GM06990 (cell line): Measurements from ENCODE around the gene VPS37D.
"Not testable (repeated sequence)": the region's sequence is repeated elsewhere in the genome, so short reads cannot be mapped to it uniquely, and the experiment has no call there.

Experiments used
- DNase-seq: peaks from one replicate; pipeline ENCODE4 v3.0.0-alpha.2; 2011; ENCODE audit not compliant: insufficient read length; ENCODE audit errors: extremely low read depth
- H3K27me3 ChIP-seq: replicated peaks from 2 replicates; pipeline ENCODE4 v1.6.0; 2011; ENCODE audit warnings: low read length; ENCODE audit not compliant: control insufficient read depth, insufficient read depth
- H3K36me3 ChIP-seq: 2 replicates; pipeline ENCODE4 v1.5.1; 2011; ENCODE audit warnings: low read length; ENCODE audit not compliant: control insufficient read depth, insufficient read depth
- H3K4me3 ChIP-seq: replicated peaks from 2 replicates; pipeline ENCODE4 v1.5.1; 2011; ENCODE audit warnings: low read depth, mild to moderate bottlenecking, control low read depth, low read length
- TF ChIP-seq, protein P1 (sequence below): IDR thresholded peaks from 2 replicates; pipeline ENCODE4 v1.5.1; 2011; ENCODE audit warnings: low read length, control low read depth, mild to moderate bottlenecking, inconsistent platforms; ENCODE audit not compliant: insufficient read depth, poor library complexity, severe bottlenecking

Gene VPS37D, protein sequence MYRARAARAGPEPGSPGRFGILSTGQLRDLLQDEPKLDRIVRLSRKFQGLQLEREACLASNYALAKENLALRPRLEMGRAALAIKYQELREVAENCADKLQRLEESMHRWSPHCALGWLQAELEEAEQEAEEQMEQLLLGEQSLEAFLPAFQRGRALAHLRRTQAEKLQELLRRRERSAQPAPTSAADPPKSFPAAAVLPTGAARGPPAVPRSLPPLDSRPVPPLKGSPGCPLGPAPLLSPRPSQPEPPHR

DNA sequence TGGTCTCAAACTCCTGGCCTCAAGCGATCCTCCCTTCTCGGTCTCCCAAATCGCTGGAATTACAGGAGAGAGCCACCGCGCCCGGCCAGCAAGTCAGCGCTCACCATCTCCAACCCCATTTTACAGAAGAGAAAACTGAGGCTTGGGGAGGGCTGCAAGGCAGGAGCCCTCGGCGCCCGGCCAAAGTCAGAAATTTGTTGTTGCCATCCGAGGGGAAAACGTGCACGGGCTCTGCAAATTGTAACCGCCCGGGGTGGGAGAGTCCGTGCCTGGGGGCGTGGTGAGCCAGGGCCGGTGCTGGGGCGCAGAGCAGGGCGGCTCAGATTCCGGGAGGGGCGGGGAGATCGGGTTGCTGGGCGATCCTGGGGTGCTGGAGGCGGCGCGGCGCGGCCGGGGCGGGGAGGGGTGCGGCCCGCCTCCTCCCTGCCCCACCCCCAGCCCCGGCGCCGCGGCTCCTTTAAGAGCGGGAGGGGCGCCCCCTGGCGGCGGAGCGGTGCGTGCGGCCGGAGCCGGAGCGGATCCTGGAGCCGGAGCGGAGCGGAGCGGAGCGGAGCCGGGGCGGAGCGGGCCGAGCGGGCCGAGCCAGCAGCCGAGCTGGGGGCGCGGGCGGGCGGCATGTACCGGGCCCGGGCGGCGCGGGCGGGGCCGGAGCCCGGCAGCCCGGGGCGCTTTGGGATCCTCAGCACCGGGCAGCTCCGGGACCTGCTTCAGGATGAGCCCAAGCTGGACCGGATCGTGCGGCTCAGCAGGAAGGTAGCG, at the start of gene VPS37D:
Gene VPS37D (plus strand): TSS at position 488 of the 759 bp plus-strand sequence. CDS start 128 bp downstream, at position 616.
- peak within 1 kb of the TSS; percentile 55 for H3K4me3 ChIP-seq
- TF ChIP-seq, protein P1, sequence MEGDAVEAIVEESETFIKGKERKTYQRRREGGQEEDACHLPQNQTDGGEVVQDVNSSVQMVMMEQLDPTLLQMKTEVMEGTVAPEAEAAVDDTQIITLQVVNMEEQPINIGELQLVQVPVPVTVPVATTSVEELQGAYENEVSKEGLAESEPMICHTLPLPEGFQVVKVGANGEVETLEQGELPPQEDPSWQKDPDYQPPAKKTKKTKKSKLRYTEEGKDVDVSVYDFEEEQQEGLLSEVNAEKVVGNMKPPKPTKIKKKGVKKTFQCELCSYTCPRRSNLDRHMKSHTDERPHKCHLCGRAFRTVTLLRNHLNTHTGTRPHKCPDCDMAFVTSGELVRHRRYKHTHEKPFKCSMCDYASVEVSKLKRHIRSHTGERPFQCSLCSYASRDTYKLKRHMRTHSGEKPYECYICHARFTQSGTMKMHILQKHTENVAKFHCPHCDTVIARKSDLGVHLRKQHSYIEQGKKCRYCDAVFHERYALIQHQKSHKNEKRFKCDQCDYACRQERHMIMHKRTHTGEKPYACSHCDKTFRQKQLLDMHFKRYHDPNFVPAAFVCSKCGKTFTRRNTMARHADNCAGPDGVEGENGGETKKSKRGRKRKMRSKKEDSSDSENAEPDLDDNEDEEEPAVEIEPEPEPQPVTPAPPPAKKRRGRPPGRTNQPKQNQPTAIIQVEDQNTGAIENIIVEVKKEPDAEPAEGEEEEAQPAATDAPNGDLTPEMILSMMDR, result peak; percentile 48
- no peaks in the 10 kb centered on the region for H3K27me3 ChIP-seq

DNA sequence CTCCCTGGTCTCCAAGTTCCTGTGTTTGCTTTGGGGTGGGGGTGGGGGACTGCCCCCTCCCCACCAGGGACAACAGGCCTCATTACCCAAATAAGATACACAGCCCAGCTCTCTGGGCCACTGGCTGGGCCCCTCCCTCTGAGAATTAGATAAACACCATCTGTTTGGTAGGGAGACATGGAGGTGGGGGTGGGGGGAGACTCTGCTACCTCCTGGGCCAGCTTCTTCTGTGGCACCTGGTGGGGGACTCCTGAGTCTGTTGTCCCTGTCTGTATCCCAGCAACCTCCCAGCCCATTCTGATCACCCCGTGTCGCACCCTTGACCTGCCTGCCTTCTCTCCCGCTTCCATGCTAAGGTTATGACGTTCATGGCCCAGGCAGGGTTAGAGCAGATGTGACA, 49.1 kb upstream of the VPS37D start:
- H3K27me3 ChIP-seq, result peaks cover 2% of the 10 kb centered on the region
- H3K4me3 ChIP-seq, result no peak overlapping the region
- TF ChIP-seq, protein P1, result no peak
- no peak for DNase-seq
- no peaks in the 10 kb centered on the region for H3K36me3 ChIP-seq

More for the DNA sequence above, at the start of gene VPS37D:
- DNase-seq, result peak; percentile 90
- no peaks in the 10 kb centered on the region for H3K36me3 ChIP-seq

DNA sequence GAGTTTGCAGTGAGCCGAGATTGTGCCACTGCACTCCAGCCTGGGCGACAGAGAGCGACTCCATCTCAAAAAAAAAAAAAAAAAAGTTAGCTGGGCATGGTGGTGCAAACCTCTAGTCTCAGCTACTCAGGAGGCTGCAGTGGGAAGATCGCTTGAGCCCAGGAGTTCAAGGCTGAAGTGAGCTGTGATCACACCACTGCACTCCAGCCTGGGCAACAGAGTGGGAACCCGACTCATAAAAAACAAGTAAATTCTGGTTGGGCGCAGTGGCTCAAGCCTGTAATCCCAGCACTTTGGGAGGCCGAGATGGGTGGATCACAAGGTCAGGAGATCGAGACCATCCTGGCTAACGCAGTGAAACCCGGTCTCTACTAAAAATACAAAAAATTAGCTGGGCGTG, 48.2 kb upstream of the VPS37D start:
- DNase-seq, H3K36me3 ChIP-seq, H3K27me3 ChIP-seq, H3K4me3 ChIP-seq: not testable (repeated sequence)

DNA sequence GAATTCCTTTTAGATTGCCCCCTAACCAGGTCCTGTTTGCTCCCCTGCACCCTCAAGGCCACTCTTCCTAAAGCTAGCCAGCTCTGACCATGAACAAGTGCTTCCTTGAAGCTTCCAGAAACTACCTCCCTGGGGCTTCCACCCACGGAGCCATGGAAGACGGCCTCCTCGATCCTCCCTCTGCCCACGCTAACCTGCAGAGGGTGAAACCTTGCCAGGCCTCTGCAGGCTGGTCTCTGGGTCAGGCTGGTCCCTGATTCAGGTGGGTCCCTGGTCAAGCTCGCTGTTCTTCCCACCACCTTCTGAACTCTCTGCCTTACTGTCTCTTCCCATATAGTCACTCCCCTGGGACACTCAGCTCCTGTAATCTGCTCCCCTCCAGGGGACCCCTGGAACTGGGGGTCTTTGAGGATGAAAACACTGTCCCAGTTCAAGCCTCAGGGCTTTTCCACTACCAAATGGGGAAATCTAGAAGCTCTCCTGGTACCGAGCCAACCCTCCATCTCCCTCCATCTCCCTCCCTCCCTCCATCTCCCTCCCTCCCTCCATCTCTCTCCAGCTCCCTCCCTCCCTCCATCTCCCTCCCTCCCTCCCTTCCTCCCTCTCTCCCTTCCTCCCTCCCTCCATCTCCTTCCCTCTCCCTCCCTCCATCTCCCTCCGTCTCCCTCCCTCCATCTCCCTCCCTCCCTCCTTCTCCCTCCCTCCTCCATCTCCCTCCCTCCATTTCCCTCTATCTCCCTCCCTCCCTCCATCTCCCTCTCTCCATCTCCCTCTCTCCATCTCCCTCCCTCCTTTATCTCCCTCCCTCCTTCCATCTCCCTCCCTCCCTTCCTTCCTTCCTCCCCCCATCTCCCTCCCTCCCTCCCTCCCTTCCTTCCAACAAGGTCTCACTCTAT, 46.2 kb upstream of the VPS37D start:
- Histone ChIP-seq H3K4me3 (no peak overlapping the region), H3K27me3 (peaks cover 2% of the 10 kb centered on the region)
- TF ChIP-seq, protein P1, result no peak

DNA sequence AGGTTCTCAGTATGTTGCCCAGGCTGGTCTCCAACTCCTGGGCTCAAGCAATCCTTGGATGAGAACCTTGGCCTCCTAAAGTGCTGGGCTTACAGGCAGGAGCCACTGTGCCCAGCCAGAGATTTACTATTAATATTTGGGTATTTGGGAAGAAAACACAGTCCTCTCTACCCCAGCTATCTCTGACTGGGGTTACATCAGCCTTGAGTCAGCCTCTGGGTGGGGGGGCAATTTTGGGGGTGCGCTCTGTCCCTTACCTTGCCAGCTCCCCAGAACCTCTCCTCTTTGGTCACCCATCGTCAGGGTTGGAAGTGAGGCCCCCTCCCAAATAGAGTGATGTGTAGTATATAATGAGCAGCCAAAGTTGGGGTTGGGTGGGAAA, 45.1 kb upstream of the VPS37D start:
- Histone ChIP-seq H3K27me3 (peaks cover 2% of the 10 kb centered on the region), H3K4me3 (no peak overlapping the region), H3K36me3 (no peaks in the 10 kb centered on the region)
- TF ChIP-seq, protein P1, result no peak
- DNase-seq, result no peak

More for the DNA sequence above, 46.2 kb upstream of the VPS37D start:
- no peaks in the 10 kb centered on the region for H3K36me3 ChIP-seq
- no peak for DNase-seq
